Measurements from ENCODE around the gene EMX1. TPM values are rescaled to one million over a fixed set of nuclear protein-coding genes. Genes with fewer than 3 reads are reported as not detected.

Gene EMX1
- total RNA-seq, 4 donors from 2014 or later, result 0.26 TPM; not detected in 3

- no peak for TF ChIP-seq POLR2A (IDR thresholded peaks at IDR 0.05)
- TF ChIP-seq CTCF (IDR thresholded peaks at IDR 0.05), result no peak
- WGBS, 2 donors, result 0 to 3% methylated on average over 6 to 47 of the region's 76 CpGs
- peak within 1 kb of the TSS; percentile 59 for H3K4me3 ChIP-seq (ENCODE audit: low read depth, poor library complexity, severe bottlenecking)
- intact Hi-C loops (cut with DNase I; ENCODE audit: low total_unique reads), result no loop called here
- peak; percentile 41 to 95 for DNase-seq (ENCODE audit: low spot score in 2 of 2)
Measured at GRCh38 chr2:72887032-72887739, 30.1 kb upstream of the EMX1 start, which contains the start of gene SPR. Gene SPR (plus strand): TSS chr2:72887408. CDS start chr2:72887433, 25 bp downstream.

GRCh38 chr2:72887740-72888437 is 29.4 kb upstream of the EMX1 start:
- no peak for TF ChIP-seq POLR2A (IDR thresholded peaks at IDR 0.05)
- TF ChIP-seq CTCF (IDR thresholded peaks at IDR 0.05), result peak in 1 of 3 donors; percentile 15
- WGBS, 2 donors, result 7 to 12% methylated on average over 12 to 21 of the region's 21 CpGs
- H3K4me3 ChIP-seq (ENCODE audit: low read depth, poor library complexity, severe bottlenecking), result peak overlapping the region; percentile 59
- intact Hi-C loops (cut with DNase I; ENCODE audit: low total_unique reads), result no loop called here
- peak; percentile 83 to 97 for DNase-seq (ENCODE audit: low spot score in 2 of 2)

GRCh38 chr2:72888438-72889202 is 28.7 kb upstream of the EMX1 start:
- WGBS, 2 donors, result 83 to 87% methylated on average over 11 of the region's 11 CpGs
- TF ChIP-seq CTCF (IDR thresholded peaks at IDR 0.05), result no peak
- TF ChIP-seq POLR2A (IDR thresholded peaks at IDR 0.05), result no peak
- intact Hi-C loops (cut with DNase I; ENCODE audit: low total_unique reads), result no loop called here
- H3K4me3 ChIP-seq (ENCODE audit: low read depth, poor library complexity, severe bottlenecking), result no peak overlapping the region
- peak in 1 of 2 donors; percentile 75 for DNase-seq (ENCODE audit: low spot score in 2 of 2)

DNA sequence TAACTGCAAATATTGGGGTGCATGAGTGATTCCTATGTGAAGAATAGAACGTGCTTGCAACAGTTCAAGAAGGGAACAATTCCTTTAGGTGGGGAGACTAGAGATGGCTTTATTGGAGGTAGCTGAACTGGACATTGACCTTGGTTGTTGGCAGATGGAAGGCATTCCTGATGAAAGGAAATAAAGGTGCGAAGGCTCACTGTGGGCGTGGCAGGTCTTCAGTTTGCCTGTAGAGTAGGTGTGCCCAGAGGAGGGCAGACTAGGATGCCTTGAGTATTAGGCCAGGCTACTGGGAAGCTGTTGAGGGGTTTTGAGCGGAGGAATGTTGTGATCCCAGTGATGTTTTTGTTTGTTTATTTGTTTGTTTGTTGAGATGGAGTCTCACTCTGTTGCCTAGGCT is 27.3 kb upstream of the EMX1 start:
- DNase-seq (ENCODE audit: low spot score in 2 of 2), result no peak
- TF ChIP-seq POLR2A (IDR thresholded peaks at IDR 0.05), result no peak
- TF ChIP-seq CTCF (IDR thresholded peaks at IDR 0.05), result no peak
- 95 to 99% methylated on average over 4 of the region's 4 CpGs for WGBS, 2 donors

DNA sequence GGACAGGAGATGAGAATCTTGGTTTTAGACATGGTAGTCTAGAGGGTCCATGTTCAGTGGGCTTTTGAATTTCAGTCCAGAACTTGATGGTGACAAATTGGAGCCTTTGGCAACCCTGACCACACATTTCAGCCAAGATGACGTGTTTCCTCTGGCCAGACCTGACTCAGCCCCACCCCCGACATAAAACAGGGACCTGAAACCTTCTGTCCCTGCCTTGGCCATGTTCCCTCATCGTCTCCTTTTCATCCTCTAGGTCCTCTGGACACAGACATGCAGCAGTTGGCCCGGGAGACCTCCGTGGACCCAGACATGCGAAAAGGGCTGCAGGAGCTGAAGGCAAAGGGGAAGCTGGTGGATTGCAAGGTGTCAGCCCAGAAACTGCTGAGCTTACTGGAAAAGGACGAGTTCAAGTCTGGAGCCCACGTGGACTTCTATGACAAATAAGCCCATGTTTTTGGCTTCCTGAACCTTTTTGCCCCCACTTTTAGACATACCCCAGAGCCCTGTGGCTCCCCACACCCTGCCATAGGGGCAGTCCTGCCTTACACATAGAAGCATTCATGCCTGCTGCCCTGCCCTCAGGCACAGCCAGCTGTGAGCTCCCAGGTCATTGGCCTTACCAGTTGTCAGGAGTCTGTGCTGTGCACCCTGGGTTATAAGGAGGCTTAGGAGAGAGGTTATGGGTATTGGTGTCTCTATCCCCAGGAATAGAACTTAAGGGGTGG is 26.1 kb upstream of the EMX1 start:
- WGBS, 2 donors, result 79 to 84% methylated on average over 8 of the region's 8 CpGs
- H3K4me3 ChIP-seq (ENCODE audit: low read depth, poor library complexity, severe bottlenecking), result no peak overlapping the region
- DNase-seq (ENCODE audit: low spot score in 2 of 2), result peak in 1 of 2 donors; percentile 74
- intact Hi-C loops (cut with DNase I; ENCODE audit: low total_unique reads), result no loop called here
- no peak for TF ChIP-seq CTCF (IDR thresholded peaks at IDR 0.05)
- TF ChIP-seq POLR2A (IDR thresholded peaks at IDR 0.05), result no peak

More for the DNA sequence above, 27.3 kb upstream of the EMX1 start:
- no peak overlapping the region for H3K4me3 ChIP-seq (ENCODE audit: low read depth, poor library complexity, severe bottlenecking)
- intact Hi-C loops (cut with DNase I; ENCODE audit: low total_unique reads), result no loop called here

All from lower leg skin (tissue), 4 donors.